Right atrium auricular region (tissue), 2 donors: ENCODE measurements around the gene ZNF804B. TPM values are rescaled to one million over a fixed set of nuclear protein-coding genes. Genes with fewer than 3 reads are reported as not detected.

ENCODE experiments used
- DNase-seq: peaks from one replicate; pipeline ENCODE4 v3.0.0-alpha.2; 2019; ENCODE audit warnings: low spot score
- H3K27ac ChIP-seq, 2 donors: fragments of 200-600 bp; sonication (generic); 1 replicate in 1 of 2; 2 replicates in 1 of 2; pipeline ENCODE4 v1.5.1; 2016 to 2019
- H3K27me3 ChIP-seq, 2 donors: fragments of 200-600 bp; sonication (generic); one replicate each; pipeline versions ENCODE4 v1.5.1 to v1.6.0; 2017 to 2019
- H3K36me3 ChIP-seq: fragments of 200-600 bp; sonication (generic); one replicate; pipeline ENCODE4 v1.5.1; 2016
- H3K4me1 ChIP-seq, 2 donors: fragments of 200-600 bp; sonication (generic); one replicate each; pipeline versions ENCODE4 v1.5.1 to v1.6.0; 2017 to 2019
- H3K4me3 ChIP-seq, 2 donors: fragments of 200-600 bp; sonication (generic); 1 replicate in 1 of 2; 2 replicates in 1 of 2; pipeline ENCODE4 v1.5.1; 2017 to 2019; ENCODE audit warnings: mild to moderate bottlenecking in 1 of 2, moderate library complexity in 1 of 2
- H3K9me3 ChIP-seq, 2 donors: fragments of 200-600 bp; sonication (generic); one replicate each; pipeline ENCODE4 v1.5.1; 2019
- total RNA-seq, 2 donors: library from RNA; depleted of rRNA; stranded (reverse); fragments of >200 nt; gene quantifications; one replicate each; pipeline ENCODE4 v1.1.0, GENCODE V29; 2016
- TF ChIP-seq, protein P1 (sequence below), 2 donors: fragments of 200-600 bp; sonication (generic); IDR thresholded peaks; one replicate each; pipeline ENCODE4 v1.5.1; 2019; ENCODE audit warnings: antibody characterized with exemption in 2 of 2

The ZNF804B gene
- total RNA-seq, 2 donors from 2014 or later = 0.20 to 0.26 TPM

DNA sequence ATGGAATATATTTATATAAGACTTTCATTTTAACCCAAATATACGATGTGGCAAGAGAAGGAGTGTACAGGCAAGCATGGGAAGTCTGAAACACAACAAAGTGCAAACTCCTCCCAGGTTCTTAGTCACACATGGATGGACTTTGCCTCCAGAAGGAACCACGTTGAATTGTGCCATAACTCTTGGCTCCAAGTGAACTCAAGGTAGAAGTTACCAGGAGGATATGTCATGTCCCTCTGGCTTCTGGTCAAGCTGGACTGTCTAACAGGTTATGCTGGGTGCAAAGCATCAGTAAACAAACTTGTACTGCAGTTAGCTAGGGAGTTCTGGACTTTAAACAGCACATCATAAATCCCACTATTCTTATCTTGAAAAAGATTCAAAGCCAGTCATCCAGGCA lies 364.4 kb downstream of the ZNF804B start:
- no peak for DNase-seq
- Histone ChIP-seq H3K4me1 (no peaks in the 10 kb centered on the region), H3K9me3 (no peaks in the 10 kb centered on the region), H3K4me3 (no peak overlapping the region), H3K27ac (no peak overlapping the region), H3K27me3 (no peaks in the 10 kb centered on the region), H3K36me3 (no peaks in the 10 kb centered on the region)
- TF ChIP-seq, protein P1, sequence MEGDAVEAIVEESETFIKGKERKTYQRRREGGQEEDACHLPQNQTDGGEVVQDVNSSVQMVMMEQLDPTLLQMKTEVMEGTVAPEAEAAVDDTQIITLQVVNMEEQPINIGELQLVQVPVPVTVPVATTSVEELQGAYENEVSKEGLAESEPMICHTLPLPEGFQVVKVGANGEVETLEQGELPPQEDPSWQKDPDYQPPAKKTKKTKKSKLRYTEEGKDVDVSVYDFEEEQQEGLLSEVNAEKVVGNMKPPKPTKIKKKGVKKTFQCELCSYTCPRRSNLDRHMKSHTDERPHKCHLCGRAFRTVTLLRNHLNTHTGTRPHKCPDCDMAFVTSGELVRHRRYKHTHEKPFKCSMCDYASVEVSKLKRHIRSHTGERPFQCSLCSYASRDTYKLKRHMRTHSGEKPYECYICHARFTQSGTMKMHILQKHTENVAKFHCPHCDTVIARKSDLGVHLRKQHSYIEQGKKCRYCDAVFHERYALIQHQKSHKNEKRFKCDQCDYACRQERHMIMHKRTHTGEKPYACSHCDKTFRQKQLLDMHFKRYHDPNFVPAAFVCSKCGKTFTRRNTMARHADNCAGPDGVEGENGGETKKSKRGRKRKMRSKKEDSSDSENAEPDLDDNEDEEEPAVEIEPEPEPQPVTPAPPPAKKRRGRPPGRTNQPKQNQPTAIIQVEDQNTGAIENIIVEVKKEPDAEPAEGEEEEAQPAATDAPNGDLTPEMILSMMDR (IDR thresholded peaks at IDR 0.05) = no peak

DNA sequence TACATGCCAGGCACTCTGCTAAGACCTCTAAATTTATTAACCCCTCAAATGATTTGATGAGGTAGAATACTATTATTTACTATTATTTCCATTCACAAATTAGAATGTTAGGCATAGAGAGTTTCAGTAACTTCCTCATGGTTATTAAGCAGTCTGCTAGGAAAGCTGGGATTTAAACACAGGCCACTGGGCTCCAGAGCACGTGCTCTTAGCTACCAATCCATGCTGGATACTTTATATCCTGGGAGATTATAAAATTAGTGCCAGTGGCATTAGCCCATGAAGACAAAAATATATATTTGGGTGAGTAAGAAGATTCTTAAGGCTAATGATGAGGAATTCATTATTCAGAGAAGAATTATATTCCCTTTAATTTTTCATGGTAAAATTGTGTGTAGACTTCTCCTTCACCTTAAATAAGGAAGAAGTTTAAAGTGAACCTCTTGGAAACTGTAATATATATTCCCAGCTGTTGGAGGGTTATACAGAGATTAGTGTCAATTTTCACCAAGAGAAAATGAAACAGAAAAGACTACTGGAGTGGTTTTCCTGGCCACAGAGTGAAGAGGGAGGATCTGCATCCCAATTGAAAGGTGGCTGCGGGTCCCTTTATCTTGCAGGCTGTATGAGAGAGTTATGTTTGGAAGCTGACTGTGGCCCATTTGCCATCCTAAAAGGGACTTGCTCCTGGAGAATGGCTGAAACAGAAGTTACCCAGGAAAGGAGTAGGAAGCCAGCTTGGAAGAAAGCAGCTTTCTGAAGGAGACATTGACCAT lies 370.3 kb downstream of the ZNF804B start:
- no peak for DNase-seq
- Histone ChIP-seq H3K36me3 (no peaks in the 10 kb centered on the region), H3K4me3 (no peak overlapping the region), H3K4me1 (no peaks in the 10 kb centered on the region), H3K9me3 (no peaks in the 10 kb centered on the region), H3K27me3 (no peaks in the 10 kb centered on the region), H3K27ac (no peak overlapping the region)
- TF ChIP-seq, protein P1 (IDR thresholded peaks at IDR 0.05) = no peak

DNA sequence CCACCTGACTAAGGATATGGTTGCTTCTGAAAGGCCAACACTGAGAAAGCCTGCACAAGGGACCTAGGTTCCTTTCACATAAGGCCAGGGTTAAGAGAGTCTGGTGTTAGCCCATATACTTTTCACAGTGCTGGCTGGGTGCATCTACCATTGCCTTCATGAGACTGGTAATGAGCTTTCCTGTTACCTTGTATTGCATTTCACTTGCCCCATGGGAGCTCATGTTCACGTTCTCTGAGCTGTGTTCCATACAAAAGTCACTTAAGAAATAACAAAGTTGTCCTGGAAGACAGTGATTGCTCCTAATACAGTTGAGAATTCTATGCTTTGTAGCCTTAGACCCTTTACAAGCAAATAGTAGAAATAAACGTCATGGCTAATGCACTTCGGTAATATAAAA lies 373.9 kb downstream of the ZNF804B start:
- TF ChIP-seq, protein P1 (IDR thresholded peaks at IDR 0.05) = no peak
- Histone ChIP-seq H3K27ac (no peak overlapping the region), H3K4me3 (no peak overlapping the region), H3K27me3 (no peaks in the 10 kb centered on the region), H3K4me1 (no peaks in the 10 kb centered on the region), H3K9me3 (no peaks in the 10 kb centered on the region), H3K36me3 (no peaks in the 10 kb centered on the region)
- DNase-seq = no peak

DNA sequence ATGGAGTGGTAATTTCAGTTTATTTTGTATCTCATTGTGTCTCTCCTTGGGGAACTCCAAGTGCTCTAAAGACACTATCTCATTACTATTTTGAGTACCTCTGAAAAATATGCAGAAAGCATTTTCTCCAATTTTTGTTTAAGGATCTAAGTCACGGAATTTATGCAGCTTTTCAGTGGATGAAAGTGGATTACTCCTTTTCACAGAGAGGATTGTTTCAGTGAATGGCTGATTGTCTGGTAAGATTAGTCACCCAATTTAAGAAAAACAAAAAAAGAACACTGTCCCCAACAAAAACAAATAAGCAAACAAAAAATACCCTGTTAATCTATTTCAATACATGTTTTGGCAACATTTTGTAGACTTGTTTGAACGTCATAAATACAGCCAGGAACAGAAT lies 374.3 kb downstream of the ZNF804B start:
- TF ChIP-seq, protein P1 (IDR thresholded peaks at IDR 0.05) = no peak
- H3K4me1 ChIP-seq = no peaks in the 10 kb centered on the region
- H3K4me3 ChIP-seq = no peak overlapping the region
- H3K36me3 ChIP-seq = no peaks in the 10 kb centered on the region
- no peaks in the 10 kb centered on the region for H3K9me3 ChIP-seq
- H3K27me3 ChIP-seq = no peaks in the 10 kb centered on the region
- H3K27ac ChIP-seq = no peak overlapping the region
- DNase-seq = no peak

DNA sequence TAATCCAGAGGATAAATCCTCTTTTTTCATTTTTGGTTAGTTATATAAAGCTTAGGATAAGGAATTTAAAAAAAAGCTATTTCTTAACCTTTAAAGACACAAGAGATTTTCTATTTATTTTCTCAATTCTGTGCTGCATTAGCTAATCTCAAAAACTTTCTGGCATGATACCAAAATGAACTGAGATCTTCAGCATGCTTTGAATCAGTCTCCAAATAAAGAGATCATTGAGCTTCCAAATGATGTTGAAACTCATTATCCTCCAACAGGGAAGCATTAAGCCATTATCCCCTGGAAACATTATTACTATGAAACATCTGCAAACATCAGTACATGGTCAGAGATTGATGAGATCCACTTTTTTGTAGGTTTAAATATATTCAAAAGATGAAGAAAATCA lies 386.3 kb downstream of the ZNF804B start:
- DNase-seq = no peak
- Histone ChIP-seq H3K9me3 (no peaks in the 10 kb centered on the region), H3K36me3 (no peaks in the 10 kb centered on the region), H3K27ac (no peak overlapping the region), H3K27me3 (no peaks in the 10 kb centered on the region), H3K4me1 (no peaks in the 10 kb centered on the region), H3K4me3 (no peak overlapping the region)
- TF ChIP-seq, protein P1 (IDR thresholded peaks at IDR 0.05) = no peak

DNA sequence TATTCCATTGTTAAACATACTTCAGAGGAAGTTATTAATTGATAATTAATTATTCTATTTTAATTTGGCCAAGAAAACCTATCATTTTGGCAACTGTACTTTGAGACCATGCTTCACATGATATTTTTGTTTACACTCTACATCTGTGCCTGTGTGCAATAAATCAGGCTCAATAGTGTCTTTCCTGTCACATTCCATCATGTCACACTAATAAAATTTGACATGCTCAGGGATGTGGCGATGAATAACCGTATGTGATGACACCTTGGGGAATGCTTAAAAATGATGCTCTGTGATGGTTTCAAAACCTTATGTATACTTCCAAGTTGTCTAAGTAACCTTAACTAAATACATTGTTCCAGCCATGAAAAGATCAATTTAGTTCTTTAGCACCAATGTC lies 400.6 kb downstream of the ZNF804B start:
- Histone ChIP-seq H3K4me1 (no peaks in the 10 kb centered on the region), H3K27ac (no peak overlapping the region), H3K36me3 (no peaks in the 10 kb centered on the region), H3K4me3 (no peak overlapping the region), H3K27me3 (no peaks in the 10 kb centered on the region), H3K9me3 (no peaks in the 10 kb centered on the region)
- DNase-seq = no peak
- TF ChIP-seq, protein P1 (IDR thresholded peaks at IDR 0.05) = no peak
